CD14-positive monocyte (primary cell): ENCODE measurements around the gene TBC1D3B. TPM values are rescaled to one million over a fixed set of nuclear protein-coding genes. Genes with fewer than 3 reads are reported as not detected.
"Not testable (repeated sequence)": the region's sequence is repeated elsewhere in the genome, so short reads cannot be mapped to it uniquely, and the experiment has no call there.

ENCODE experiments used
- DNase-seq, 3 donors: peaks; one replicate each; pipeline ENCODE4 v3.0.0-alpha.2; 2011 to 2022
- H2AFZ ChIP-seq: 2 replicates; pipeline ENCODE4 v1.6.0; 2012; ENCODE audit warnings: mild to moderate bottlenecking, low read depth, low read length, inconsistent platforms; ENCODE audit not compliant: insufficient read depth, poor library complexity, severe bottlenecking
- H3K27ac ChIP-seq, 2 donors: 1 replicate in 1 of 2; 2 replicates in 1 of 2; pipeline ENCODE4 v1.5.1; 2012 to 2013; ENCODE audit warnings: low read length in 2 of 2, control low read depth in 1 of 2, inconsistent platforms in 1 of 2, low read depth in 1 of 2, mild to moderate bottlenecking in 1 of 2
- H3K27me3 ChIP-seq, 2 donors: one replicate each; pipeline versions ENCODE4 v1.6.0 to v1.6.1; 2011 to 2013; ENCODE audit warnings: low read length in 2 of 2; ENCODE audit not compliant: control insufficient read depth in 2 of 2, insufficient read depth in 2 of 2
- H3K36me3 ChIP-seq, 2 donors: replicated peaks in 1 of 2; 1 replicate in 1 of 2; 2 replicates in 1 of 2; pipeline versions ENCODE4 v1.5.1 to v1.6.1; 2012 to 2013; ENCODE audit warnings: low read length in 2 of 2, control low read depth in 1 of 2, inconsistent platforms in 1 of 2, mild to moderate bottlenecking in 1 of 2; ENCODE audit not compliant: insufficient read depth in 2 of 2, control insufficient read depth in 1 of 2
- H3K4me1 ChIP-seq, 2 donors: 1 replicate in 1 of 2; 2 replicates in 1 of 2; pipeline versions ENCODE4 v1.5.1 to v1.6.1; 2012 to 2013; ENCODE audit warnings: low read length in 2 of 2, control low read depth in 1 of 2, inconsistent platforms in 1 of 2, mild to moderate bottlenecking in 1 of 2, moderate library complexity in 1 of 2; ENCODE audit not compliant: insufficient read depth in 2 of 2, control insufficient read depth in 1 of 2
- H3K4me2 ChIP-seq: replicated peaks from 2 replicates; pipeline ENCODE3; 2012; ENCODE audit warnings: low read length, moderate library complexity, mild to moderate bottlenecking; ENCODE audit not compliant: poor library complexity, severe bottlenecking; ENCODE audit errors: extremely low read depth
- H3K4me3 ChIP-seq, 3 experiments: fragments of 200-600 bp in 1 of 3; sonication (generic) in 1 of 3; replicated peaks in 1 of 3; 1 replicate in 2 of 3; 2 replicates in 1 of 3; pipeline ENCODE4 v1.5.1; 2011 to 2013; ENCODE audit warnings: low read length in 3 of 3, mild to moderate bottlenecking in 3 of 3, control low read depth in 2 of 3, low read depth in 2 of 3, inconsistent platforms in 1 of 3, moderate library complexity in 1 of 3
- H3K79me2 ChIP-seq: 2 replicates; pipeline ENCODE4 v1.6.0; 2012; ENCODE audit warnings: mild to moderate bottlenecking, control low read depth, inconsistent platforms, low read length, moderate library complexity; ENCODE audit not compliant: insufficient read depth
- H3K9ac ChIP-seq: 2 replicates; pipeline ENCODE4 v1.6.0; 2017; ENCODE audit warnings: low read length, mild to moderate bottlenecking; ENCODE audit not compliant: insufficient read depth, poor library complexity, severe bottlenecking
- H3K9me3 ChIP-seq, 2 donors: replicated peaks in 1 of 2; 1 replicate in 1 of 2; 2 replicates in 1 of 2; pipeline versions ENCODE4 v1.5.1 to v1.6.1; 2012 to 2013; ENCODE audit warnings: low read length in 2 of 2, control low read depth in 1 of 2; ENCODE audit not compliant: control insufficient read depth in 1 of 2, insufficient read depth in 1 of 2
- H4K20me1 ChIP-seq: 2 replicates; pipeline ENCODE4 v1.6.0; 2012; ENCODE audit warnings: mild to moderate bottlenecking, low read length, control low read depth, moderate library complexity; ENCODE audit not compliant: insufficient read depth
- H3K27ac Mint-ChIP-seq, 7 donors: one replicate each; pipeline ENCODE4 v1.8.0; 2020; ENCODE audit warnings: mild to moderate bottlenecking in 7 of 7, mixed read lengths in 7 of 7, moderate library complexity in 6 of 7, inconsistent platforms in 2 of 7
- H3K27me3 Mint-ChIP-seq, 3 donors: one replicate each; pipeline ENCODE4 v1.8.0; 2021 to 2022; ENCODE audit warnings: low read depth in 3 of 3, mild to moderate bottlenecking in 3 of 3, mixed read lengths in 3 of 3, moderate library complexity in 3 of 3, inconsistent platforms in 1 of 3
- H3K36me3 Mint-ChIP-seq, 2 donors: one replicate each; pipeline ENCODE4 v1.8.0; 2020; ENCODE audit warnings: mixed read lengths in 2 of 2, inconsistent platforms in 1 of 2, mild to moderate bottlenecking in 1 of 2
- H3K4me1 Mint-ChIP-seq: one replicate; pipeline ENCODE4 v1.8.0; 2020; ENCODE audit warnings: mild to moderate bottlenecking, mixed read lengths
- H3K4me3 Mint-ChIP-seq, 2 donors: one replicate each; pipeline ENCODE4 v1.8.0; 2020; ENCODE audit warnings: mild to moderate bottlenecking in 2 of 2, mixed read lengths in 2 of 2, moderate library complexity in 1 of 2
- H3K9me3 Mint-ChIP-seq, 7 donors: one replicate each; pipeline ENCODE4 v1.8.0; 2020 to 2022; ENCODE audit warnings: mixed read lengths in 7 of 7, mild to moderate bottlenecking in 6 of 7, moderate library complexity in 6 of 7, inconsistent platforms in 2 of 7
- WGBS: methylation state at CpG from one replicate; pipeline ENCODE4 v1.1.5; 2013; ENCODE audit warnings: missing lambda C conversion rate; ENCODE audit not compliant: insufficient coverage; 5-methylcytosine and 5-hydroxymethylcytosine counted together
- intact Hi-C, 2 donors: fragments of 100-400 bp; cut with micrococcal nuclease; formaldehyde crosslinking; loops; one replicate each; pipeline versions ENCODE4 v1.15.0 to v1.15.1; 2023
- polyA minus RNA-seq: library from RNA; depleted of rRNA, polyadenylated mRNA; stranded (reverse); fragments of >200 nt; gene quantifications from 2 replicates; pipeline ENCODE4 v1.2.3, GENCODE V29; 2012
- polyA plus RNA-seq, 3 donors: library from polyadenylated mRNA; depleted of rRNA in 1 of 3; unstranded in 2 of 3; stranded (reverse) in 1 of 3; fragments of 300-500 nt in 2 of 3; fragments of >200 nt in 1 of 3; fragmentation: Illumina TruSeq in 2 of 3; gene quantifications; 1 replicate in 2 of 3; 2 replicates in 1 of 3; pipeline ENCODE4 v1.2.3, GENCODE V29; 2012 to 2021
- total RNA-seq, 12 experiments: library from RNA in 1 of 12; stranded (reverse) in 1 of 12; fragments of 120-200 nt in 1 of 12; gene quantifications; one replicate each; pipeline ENCODE4 v1.2.4 and lab custom pipeline; 2013 to 2026; ENCODE audit warnings: mixed read lengths in 6 of 12, inconsistent platforms in 1 of 12

Gene TBC1D3B
- total RNA-seq (2013): 2.6 TPM
- polyA plus RNA-seq: 1 to 10 TPM in 1 of 3 donors, not detected in 2; 1.8 TPM
- polyA minus RNA-seq: not detected in 2 replicates
- total RNA-seq (lab: John Stamatoyannopoulos, UW): 0 to 0.90 (median 0.17) reads per million in 11 experiments

- H3K4me1 ChIP-seq, H3K36me3 ChIP-seq, H3K27ac ChIP-seq, H3K9ac ChIP-seq, H3K4me2 ChIP-seq, H3K9me3 ChIP-seq, H3K27ac Mint-ChIP-seq, H3K9me3 Mint-ChIP-seq, intact Hi-C loops, H3K27me3 ChIP-seq, H4K20me1 ChIP-seq, H3K4me1 Mint-ChIP-seq, H3K4me3 ChIP-seq, H3K79me2 ChIP-seq, H3K4me3 Mint-ChIP-seq, H3K27me3 Mint-ChIP-seq, H3K36me3 Mint-ChIP-seq, DNase-seq, H2AFZ ChIP-seq: not testable (repeated sequence)
- no CpG with 5 or more reads among the region's 11 CpGs for WGBS
Measured at GRCh38 chr17:36176536-36176935, at the start of gene TBC1D3B. Gene TBC1D3B (minus strand): TSS chr17:36176636. CDS start chr17:36175050, 1,586 bp downstream.

- H3K36me3 ChIP-seq: not testable (repeated sequence)
Measured at GRCh38 chr17:36222967-36223366, 46.5 kb upstream of the TBC1D3B start.

GRCh38 chr17:36221581-36222100, 45.2 kb upstream of the TBC1D3B start:
- H3K4me3 Mint-ChIP-seq, H3K9ac ChIP-seq, H2AFZ ChIP-seq, intact Hi-C loops, H3K4me1 ChIP-seq, H3K27me3 ChIP-seq, H3K27me3 Mint-ChIP-seq, H3K36me3 ChIP-seq, H4K20me1 ChIP-seq, H3K79me2 ChIP-seq, H3K27ac ChIP-seq, H3K4me3 ChIP-seq, H3K4me1 Mint-ChIP-seq, DNase-seq, H3K4me2 ChIP-seq, H3K36me3 Mint-ChIP-seq, H3K27ac Mint-ChIP-seq: not testable (repeated sequence)
- peaks cover 8 to 21% (median 14%) of the 10 kb centered on the region in 7 donors for H3K9me3 Mint-ChIP-seq
- no CpG with 5 or more reads among the region's 4 CpGs for WGBS
- H3K9me3 ChIP-seq: peaks cover 10 to 18% of the 10 kb centered on the region in 2 donors

More at GRCh38 chr17:36222967-36223366, 46.5 kb upstream of the TBC1D3B start:
- H3K27me3 ChIP-seq, H3K36me3 Mint-ChIP-seq, H3K27me3 Mint-ChIP-seq, H3K4me3 ChIP-seq, H2AFZ ChIP-seq, H3K4me1 Mint-ChIP-seq, H3K79me2 ChIP-seq, intact Hi-C loops, H3K4me1 ChIP-seq, DNase-seq, H3K4me2 ChIP-seq, H3K4me3 Mint-ChIP-seq, H4K20me1 ChIP-seq, H3K9ac ChIP-seq, H3K27ac ChIP-seq: not testable (repeated sequence)
- Mint-ChIP-seq H3K27ac (peak overlapping the region in 1 of 7 donors; percentile 54), H3K9me3 (peaks cover 8 to 18% (median 14%) of the 10 kb centered on the region in 7 donors)
- no CpG with 5 or more reads among the region's 12 CpGs for WGBS
- H3K9me3 ChIP-seq: peaks cover 10 to 18% of the 10 kb centered on the region in 2 donors

- H3K4me2 ChIP-seq, H2AFZ ChIP-seq, H3K4me3 ChIP-seq, H3K36me3 Mint-ChIP-seq, H3K4me1 ChIP-seq, H3K27ac Mint-ChIP-seq, H3K27me3 Mint-ChIP-seq, H4K20me1 ChIP-seq, intact Hi-C loops, H3K4me3 Mint-ChIP-seq, H3K4me1 Mint-ChIP-seq, DNase-seq, H3K36me3 ChIP-seq, H3K9ac ChIP-seq, H3K79me2 ChIP-seq, H3K27ac ChIP-seq, H3K27me3 ChIP-seq: not testable (repeated sequence)
- peaks cover 10 to 18% of the 10 kb centered on the region in 2 donors for H3K9me3 ChIP-seq
- H3K9me3 Mint-ChIP-seq: peaks cover 8 to 21% (median 14%) of the 10 kb centered on the region in 7 donors
- no CpG with 5 or more reads among the region's 3 CpGs for WGBS
Measured at GRCh38 chr17:36220737-36221580, 44.5 kb upstream of the TBC1D3B start.
